D721Med (cell line): ENCODE results near the gene GLDC.
A peak's percentile ranks its signal among the peaks of the same experiment; 100 is the strongest.
"Not testable (repeated sequence)": the region's sequence is repeated elsewhere in the genome, so short reads cannot be mapped to it uniquely, and the experiment has no call there.

Experiments
- DNase-seq: peaks from one replicate; pipeline ENCODE4 v3.0.0; 2011; ENCODE audit warnings: low spot score; ENCODE audit not compliant: insufficient read length
- FAIRE-seq: peaks from 2 replicates; lab custom pipeline; 2011; peaks lifted over from hg19 to GRCh38; lab: Jason Lieb, UNC
- TF ChIP-seq, protein P1 (sequence below): IDR thresholded peaks from 2 replicates; pipeline ENCODE4 v1.5.1; 2012; ENCODE audit warnings: mild to moderate bottlenecking, control low read depth; ENCODE audit not compliant: insufficient read depth; ENCODE audit errors: missing control alignments

Gene GLDC

DNA sequence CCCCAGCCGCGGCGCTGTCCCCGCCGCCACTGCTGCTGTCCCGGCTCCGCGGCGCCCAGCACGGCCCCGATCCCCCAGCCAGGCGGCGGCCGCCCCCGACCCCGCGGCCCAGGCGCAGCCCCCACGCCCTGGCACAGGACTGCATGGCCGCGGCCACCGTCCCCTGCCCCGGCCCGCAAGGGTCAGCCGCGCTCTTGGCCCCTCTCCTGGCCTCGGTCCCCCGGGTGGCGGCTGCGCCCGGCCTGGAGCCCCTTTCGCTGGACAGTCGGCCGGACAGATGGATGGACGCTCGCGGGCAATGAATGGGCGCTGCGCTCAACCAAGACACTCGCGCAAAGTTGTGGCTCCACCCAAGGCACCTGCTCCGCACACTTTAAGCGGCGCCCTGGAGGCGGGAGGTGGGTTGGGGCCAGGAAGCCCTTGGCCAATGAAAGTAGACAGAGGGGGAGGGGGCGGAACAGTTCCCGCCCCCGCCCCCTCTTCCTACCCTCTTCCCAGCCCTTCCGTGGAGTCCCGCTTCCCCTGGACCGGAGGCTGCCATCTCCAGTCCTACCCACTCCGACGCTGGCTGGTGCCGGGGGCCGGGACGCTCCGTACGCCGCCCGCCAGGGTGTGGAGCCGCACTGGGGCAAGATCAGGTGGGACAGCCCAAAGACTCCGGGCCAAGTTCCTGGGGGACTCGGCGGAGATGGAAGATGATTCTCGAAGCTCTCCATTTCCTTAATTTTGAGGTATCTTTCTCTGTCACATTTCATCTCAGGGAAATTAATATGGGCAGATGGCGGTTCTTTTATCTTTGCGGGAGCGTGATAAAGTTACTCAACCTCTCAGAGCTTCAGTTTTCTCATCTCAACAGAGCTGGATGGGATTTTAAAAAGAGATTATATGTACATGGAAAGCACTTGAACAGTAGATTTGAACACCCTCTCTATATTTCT is at the start of gene GLDC:
Gene GLDC (minus strand): TSS at position 375 of the 938 bp plus-strand sequence. CDS start 230 bp downstream, at position 145.
- peak; percentile 93 for DNase-seq
- TF ChIP-seq, protein P1, sequence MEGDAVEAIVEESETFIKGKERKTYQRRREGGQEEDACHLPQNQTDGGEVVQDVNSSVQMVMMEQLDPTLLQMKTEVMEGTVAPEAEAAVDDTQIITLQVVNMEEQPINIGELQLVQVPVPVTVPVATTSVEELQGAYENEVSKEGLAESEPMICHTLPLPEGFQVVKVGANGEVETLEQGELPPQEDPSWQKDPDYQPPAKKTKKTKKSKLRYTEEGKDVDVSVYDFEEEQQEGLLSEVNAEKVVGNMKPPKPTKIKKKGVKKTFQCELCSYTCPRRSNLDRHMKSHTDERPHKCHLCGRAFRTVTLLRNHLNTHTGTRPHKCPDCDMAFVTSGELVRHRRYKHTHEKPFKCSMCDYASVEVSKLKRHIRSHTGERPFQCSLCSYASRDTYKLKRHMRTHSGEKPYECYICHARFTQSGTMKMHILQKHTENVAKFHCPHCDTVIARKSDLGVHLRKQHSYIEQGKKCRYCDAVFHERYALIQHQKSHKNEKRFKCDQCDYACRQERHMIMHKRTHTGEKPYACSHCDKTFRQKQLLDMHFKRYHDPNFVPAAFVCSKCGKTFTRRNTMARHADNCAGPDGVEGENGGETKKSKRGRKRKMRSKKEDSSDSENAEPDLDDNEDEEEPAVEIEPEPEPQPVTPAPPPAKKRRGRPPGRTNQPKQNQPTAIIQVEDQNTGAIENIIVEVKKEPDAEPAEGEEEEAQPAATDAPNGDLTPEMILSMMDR: no peak
- FAIRE-seq: no peak

GRCh38 chr9:6692881-6693361 is 47.4 kb upstream of the GLDC start:
- TF ChIP-seq, protein P1: no peak
- FAIRE-seq (no peak), DNase-seq (no peak)

- no peak for DNase-seq
- TF ChIP-seq, protein P1: no peak
- FAIRE-seq: no peak
Observed at GRCh38 chr9:6692433-6692832, 46.9 kb upstream of the GLDC start.

DNA sequence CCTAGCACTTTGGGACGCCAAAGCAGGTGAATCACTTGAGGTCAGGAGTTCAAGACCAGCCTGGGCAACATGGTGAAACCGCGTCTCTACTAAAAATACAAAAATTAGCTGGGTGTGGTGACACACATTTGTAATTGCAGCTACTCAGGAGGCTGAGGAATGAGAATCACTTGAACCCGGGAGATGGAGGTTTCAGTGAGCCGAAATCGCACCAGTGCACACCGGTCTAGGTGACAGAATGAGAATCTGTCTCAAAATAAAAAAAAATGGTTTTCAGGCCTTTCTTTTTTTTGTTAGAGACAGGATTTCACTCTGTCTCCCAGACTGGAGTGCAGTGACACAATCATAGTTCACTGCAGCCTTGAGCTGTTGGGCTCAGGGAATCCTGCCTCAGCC is 45.1 kb upstream of the GLDC start:
- DNase-seq, FAIRE-seq: not testable (repeated sequence)

- DNase-seq (no peak), FAIRE-seq (no peak)
- TF ChIP-seq, protein P1: no peak
Observed at GRCh38 chr9:6689893-6690674, 44.6 kb upstream of the GLDC start.

GRCh38 chr9:6687180-6687579 is 41.7 kb upstream of the GLDC start:
- TF ChIP-seq, protein P1: no peak
- DNase-seq (no peak), FAIRE-seq (no peak)

DNA sequence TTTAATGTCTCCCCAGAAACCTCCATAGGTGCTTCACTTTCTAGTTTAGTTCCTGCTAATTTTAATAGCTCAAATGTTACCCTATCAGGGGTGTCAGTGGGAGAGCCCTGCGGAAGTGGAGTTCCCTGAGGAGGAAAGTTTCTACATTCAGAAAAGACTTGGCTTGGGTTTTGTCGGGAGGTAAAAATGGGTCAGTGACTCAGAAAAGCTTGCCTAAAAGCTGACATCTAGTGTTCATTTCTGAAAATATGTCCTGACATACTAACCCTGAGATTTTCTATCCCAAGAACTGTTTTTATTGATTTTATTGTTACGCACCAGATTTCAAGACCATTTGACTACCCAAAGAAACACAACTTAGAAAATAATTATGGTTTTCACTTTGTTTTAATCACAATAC is 40.9 kb upstream of the GLDC start:
- DNase-seq: no peak
- TF ChIP-seq, protein P1: peak; percentile 29

More for the DNA sequence above, 40.9 kb upstream of the GLDC start:
- FAIRE-seq: no peak
